B cell (primary cell): ENCODE measurements around the gene USP22.

Experiments
- CTCF ChIP-seq: fragments of 200-600 bp; IDR thresholded peaks from one replicate; pipeline ENCODE4 v1.8.0; 2022; ENCODE audit warnings: antibody characterized with exemption, mild to moderate bottlenecking
- EZH2 ChIP-seq: IDR thresholded peaks from 2 replicates; pipeline ENCODE4 v1.6.1; 2012; ENCODE audit warnings: borderline replicate concordance, low read depth, mild to moderate bottlenecking, moderate library complexity, low read length; ENCODE audit not compliant: insufficient read depth, poor library complexity, severe bottlenecking

- TF ChIP-seq EZH2 (no peak), CTCF (no peak)
Measured at GRCh38 chr17:20961586-20961985, 81.2 kb downstream of the USP22 start.
